Body of pancreas (tissue), 4 donors: ENCODE measurements around the gene RANBP3.

Source experiments
- CTCF ChIP-seq, 7 experiments: fragments of 450-650 bp in 4 of 7; fragments of 200-600 bp in 3 of 7; sonication (generic) in 3 of 7; IDR thresholded peaks; one replicate each; pipeline ENCODE4 v1.5.1; 2016 to 2019; ENCODE audit warnings: antibody characterized with exemption in 7 of 7
- POLR2A ChIP-seq, 3 donors: fragments of 450-650 bp; IDR thresholded peaks; one replicate each; pipeline ENCODE4 v1.6.1; 2016; ENCODE audit warnings: antibody characterized with exemption in 3 of 3, mild to moderate bottlenecking in 2 of 3

- TF ChIP-seq CTCF (IDR thresholded peaks at IDR 0.05) (no peak), POLR2A (IDR thresholded peaks at IDR 0.05) (no peak)
Observed at GRCh38 chr19:5989388-5990074, 11.6 kb upstream of the RANBP3 start.
